ENCODE results near the gene MRPS9. TPM values are rescaled to one million over a fixed set of nuclear protein-coding genes. Genes with fewer than 3 reads are reported as not detected.

The MRPS9 gene
- total and polyA plus RNA-seq, 2 experiments from 2014 or later = 64.7 to 78.9 TPM

DNA sequence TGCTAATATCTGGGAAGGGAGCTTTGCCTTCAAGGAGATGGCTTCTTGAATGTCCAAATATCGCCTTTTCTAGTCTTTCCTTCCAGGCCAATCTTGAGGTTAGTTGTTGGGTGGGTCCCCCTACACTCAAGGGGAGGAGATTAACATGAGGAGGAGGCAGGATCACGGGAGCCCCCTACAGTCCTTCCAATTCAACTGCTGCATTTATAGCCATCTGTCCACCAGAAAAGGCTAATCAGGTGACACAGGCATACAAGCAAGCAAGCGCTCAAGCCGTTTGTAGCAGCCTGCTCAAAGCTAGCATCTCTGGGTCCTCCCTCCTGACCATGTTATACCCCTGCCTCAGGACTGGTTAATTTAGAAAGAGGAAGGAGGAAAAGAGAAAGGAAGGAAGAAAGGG, 87.6 kb downstream of the MRPS9 start:
- Histone ChIP-seq H3K27ac (ENCODE audit: low read depth) (no peak overlapping the region), H3F3A (replicated peaks; ENCODE audit: low read depth) (no peaks in the 10 kb centered on the region), H4K20me1 (replicated peaks; ENCODE audit: insufficient read depth) (no peaks in the 10 kb centered on the region), H3K4me2 (peak overlapping the region; percentile 27; the same call in 1 of the 2 replicates), H3K27me3 (ENCODE audit: insufficient read depth) (no peaks in the 10 kb centered on the region), H3K79me2 (replicated peaks; ENCODE audit: insufficient read depth) (no peaks in the 10 kb centered on the region), H3K4me3 (no peak overlapping the region), H3K4me1 (ENCODE audit: insufficient read depth) (peaks cover 11% of the 10 kb centered on the region), H3K9me2 (ENCODE audit: insufficient read depth) (no peaks in the 10 kb centered on the region; the same call in 1 of the 2 replicates), H2AFZ (peak overlapping the region; percentile 89), H3K36me3 (ENCODE audit: insufficient read depth) (no peaks in the 10 kb centered on the region)
- Mint-ChIP-seq H3K27ac (no peak overlapping the region), H3K36me3 (ENCODE audit: low read depth) (0 out of 3 replicates have a peak, but pooled peaks cover 4% of the 10 kb centered on the region), H3K4me3 (no peak overlapping the region; the same call in 2 of the 3 replicates), H3K9me3 (no peaks in the 10 kb centered on the region), H3K27me3 (ENCODE audit: insufficient read depth, low read depth, poor library complexity) (no peaks in the 10 kb centered on the region), H3K4me1 (peaks cover 12% of the 10 kb centered on the region)
- TF ChIP-seq, protein P1, sequence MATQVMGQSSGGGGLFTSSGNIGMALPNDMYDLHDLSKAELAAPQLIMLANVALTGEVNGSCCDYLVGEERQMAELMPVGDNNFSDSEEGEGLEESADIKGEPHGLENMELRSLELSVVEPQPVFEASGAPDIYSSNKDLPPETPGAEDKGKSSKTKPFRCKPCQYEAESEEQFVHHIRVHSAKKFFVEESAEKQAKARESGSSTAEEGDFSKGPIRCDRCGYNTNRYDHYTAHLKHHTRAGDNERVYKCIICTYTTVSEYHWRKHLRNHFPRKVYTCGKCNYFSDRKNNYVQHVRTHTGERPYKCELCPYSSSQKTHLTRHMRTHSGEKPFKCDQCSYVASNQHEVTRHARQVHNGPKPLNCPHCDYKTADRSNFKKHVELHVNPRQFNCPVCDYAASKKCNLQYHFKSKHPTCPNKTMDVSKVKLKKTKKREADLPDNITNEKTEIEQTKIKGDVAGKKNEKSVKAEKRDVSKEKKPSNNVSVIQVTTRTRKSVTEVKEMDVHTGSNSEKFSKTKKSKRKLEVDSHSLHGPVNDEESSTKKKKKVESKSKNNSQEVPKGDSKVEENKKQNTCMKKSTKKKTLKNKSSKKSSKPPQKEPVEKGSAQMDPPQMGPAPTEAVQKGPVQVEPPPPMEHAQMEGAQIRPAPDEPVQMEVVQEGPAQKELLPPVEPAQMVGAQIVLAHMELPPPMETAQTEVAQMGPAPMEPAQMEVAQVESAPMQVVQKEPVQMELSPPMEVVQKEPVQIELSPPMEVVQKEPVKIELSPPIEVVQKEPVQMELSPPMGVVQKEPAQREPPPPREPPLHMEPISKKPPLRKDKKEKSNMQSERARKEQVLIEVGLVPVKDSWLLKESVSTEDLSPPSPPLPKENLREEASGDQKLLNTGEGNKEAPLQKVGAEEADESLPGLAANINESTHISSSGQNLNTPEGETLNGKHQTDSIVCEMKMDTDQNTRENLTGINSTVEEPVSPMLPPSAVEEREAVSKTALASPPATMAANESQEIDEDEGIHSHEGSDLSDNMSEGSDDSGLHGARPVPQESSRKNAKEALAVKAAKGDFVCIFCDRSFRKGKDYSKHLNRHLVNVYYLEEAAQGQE (IDR thresholded peaks at IDR 0.05; ENCODE audit: unreplicated experiment) = no peak
- no peak for TF ChIP-seq EZH2 (IDR thresholded peaks at IDR 0.05; ENCODE audit: low read depth, unreplicated experiment)
- TF ChIP-seq, protein P2, sequence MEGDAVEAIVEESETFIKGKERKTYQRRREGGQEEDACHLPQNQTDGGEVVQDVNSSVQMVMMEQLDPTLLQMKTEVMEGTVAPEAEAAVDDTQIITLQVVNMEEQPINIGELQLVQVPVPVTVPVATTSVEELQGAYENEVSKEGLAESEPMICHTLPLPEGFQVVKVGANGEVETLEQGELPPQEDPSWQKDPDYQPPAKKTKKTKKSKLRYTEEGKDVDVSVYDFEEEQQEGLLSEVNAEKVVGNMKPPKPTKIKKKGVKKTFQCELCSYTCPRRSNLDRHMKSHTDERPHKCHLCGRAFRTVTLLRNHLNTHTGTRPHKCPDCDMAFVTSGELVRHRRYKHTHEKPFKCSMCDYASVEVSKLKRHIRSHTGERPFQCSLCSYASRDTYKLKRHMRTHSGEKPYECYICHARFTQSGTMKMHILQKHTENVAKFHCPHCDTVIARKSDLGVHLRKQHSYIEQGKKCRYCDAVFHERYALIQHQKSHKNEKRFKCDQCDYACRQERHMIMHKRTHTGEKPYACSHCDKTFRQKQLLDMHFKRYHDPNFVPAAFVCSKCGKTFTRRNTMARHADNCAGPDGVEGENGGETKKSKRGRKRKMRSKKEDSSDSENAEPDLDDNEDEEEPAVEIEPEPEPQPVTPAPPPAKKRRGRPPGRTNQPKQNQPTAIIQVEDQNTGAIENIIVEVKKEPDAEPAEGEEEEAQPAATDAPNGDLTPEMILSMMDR (conservative IDR thresholded peaks at IDR 0.05; ENCODE audit: low read depth in 2 of 2) = peak; percentile 58 to 64
- peak; percentile 95 for ATAC-seq
- peak; percentile 83 for DNase-seq (ENCODE audit: low spot score)

DNA sequence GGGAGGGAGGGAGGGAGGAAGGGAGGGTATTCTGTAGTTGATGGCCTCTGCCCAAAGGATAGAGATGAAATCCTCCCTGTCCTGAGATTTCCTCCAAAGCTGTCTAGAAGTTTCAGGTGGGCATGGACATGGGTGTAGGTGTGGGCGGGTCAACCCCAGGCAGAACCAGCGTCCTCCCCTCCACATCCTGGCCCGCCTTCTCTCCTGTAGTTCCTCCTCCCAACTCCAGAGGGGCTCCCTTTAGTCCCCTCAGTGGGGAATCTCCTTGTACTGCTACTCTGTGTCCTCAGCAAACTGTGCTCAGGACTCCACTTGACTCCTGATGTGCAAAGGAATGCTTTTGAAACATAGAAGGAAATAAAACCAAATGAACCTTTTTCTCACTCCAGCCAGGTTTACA, 88.1 kb downstream of the MRPS9 start:
- no peak for TF ChIP-seq NANOG (IDR thresholded peaks at IDR 0.05; ENCODE audit: borderline replicate concordance)
- TF ChIP-seq, protein P2 (conservative IDR thresholded peaks at IDR 0.05; ENCODE audit: low read depth in 2 of 2) = peak in 1 of 2 experiments; percentile 25; a peak in 2 of 4 replicates
- H3K36me3 Mint-ChIP-seq (ENCODE audit: low read depth) = 0 out of 3 replicates have a peak, but pooled peaks cover 4% of the 10 kb centered on the region
- no peak overlapping the region for H3K27ac ChIP-seq (ENCODE audit: low read depth)
- H3K27ac Mint-ChIP-seq = no peak overlapping the region
- no peaks in the 10 kb centered on the region for H3K9me3 Mint-ChIP-seq
- ATAC-seq (peak; percentile 94), DNase-seq (ENCODE audit: low spot score) (peak; percentile 66)
- no peak overlapping the region for H3K4me2 ChIP-seq
- H3K4me1 ChIP-seq (ENCODE audit: insufficient read depth) = peaks cover 11% of the 10 kb centered on the region
- peaks cover 12% of the 10 kb centered on the region for H3K4me1 Mint-ChIP-seq
- no peaks in the 10 kb centered on the region for H3K79me2 ChIP-seq (replicated peaks; ENCODE audit: insufficient read depth)
- no peak overlapping the region for H3K4me3 Mint-ChIP-seq
- H3K27me3 Mint-ChIP-seq (ENCODE audit: insufficient read depth, low read depth, poor library complexity) = peaks cover 1% of the 10 kb centered on the region
- H3F3A ChIP-seq (replicated peaks; ENCODE audit: low read depth) = no peaks in the 10 kb centered on the region
- no peaks in the 10 kb centered on the region for H3K27me3 ChIP-seq (ENCODE audit: insufficient read depth)
- peak overlapping the region; percentile 72; the same call in 1 of the 2 replicates for H2AFZ ChIP-seq
- H3K4me3 ChIP-seq = no peak overlapping the region
- H4K20me1 ChIP-seq (replicated peaks; ENCODE audit: insufficient read depth) = no peaks in the 10 kb centered on the region
- H3K9me2 ChIP-seq (ENCODE audit: insufficient read depth) = no peaks in the 10 kb centered on the region; the same call in 1 of the 2 replicates
- no peaks in the 10 kb centered on the region for H3K36me3 ChIP-seq (ENCODE audit: insufficient read depth)

Data from GM23338 (cell line).